GM19043 (cell line): ENCODE results near the gene KIF16B.

Experiments
- ATAC-seq: cut with Tn5 transposase; IDR thresholded peaks from one replicate; pipeline ENCODE4 v1.9.1; 2021; ENCODE audit warnings: low read depth; ENCODE audit not compliant: unreplicated experiment

Gene KIF16B

DNA sequence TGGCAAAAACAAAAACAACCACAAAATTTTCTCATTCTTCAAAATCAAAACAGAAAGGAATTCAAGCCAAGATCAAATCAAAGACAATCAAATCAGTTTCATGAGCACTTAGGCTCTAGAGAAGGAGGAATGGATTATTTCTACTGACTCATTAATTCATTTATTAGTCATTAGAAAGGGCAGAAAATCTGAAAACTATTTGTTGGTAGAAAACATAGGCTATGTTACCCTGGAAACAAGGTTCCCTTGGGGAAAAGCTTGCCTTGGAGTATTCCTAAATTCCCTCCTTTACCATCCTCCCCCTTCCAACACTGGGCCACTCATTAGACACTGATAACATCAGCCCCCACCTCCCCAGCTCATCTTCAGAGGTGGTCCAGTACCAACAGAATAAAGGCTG, 17.5 kb downstream of the KIF16B start:
- no peak for ATAC-seq

GRCh38 chr20:16554766-16555543, 18.3 kb downstream of the KIF16B start:
- ATAC-seq: no peak

DNA sequence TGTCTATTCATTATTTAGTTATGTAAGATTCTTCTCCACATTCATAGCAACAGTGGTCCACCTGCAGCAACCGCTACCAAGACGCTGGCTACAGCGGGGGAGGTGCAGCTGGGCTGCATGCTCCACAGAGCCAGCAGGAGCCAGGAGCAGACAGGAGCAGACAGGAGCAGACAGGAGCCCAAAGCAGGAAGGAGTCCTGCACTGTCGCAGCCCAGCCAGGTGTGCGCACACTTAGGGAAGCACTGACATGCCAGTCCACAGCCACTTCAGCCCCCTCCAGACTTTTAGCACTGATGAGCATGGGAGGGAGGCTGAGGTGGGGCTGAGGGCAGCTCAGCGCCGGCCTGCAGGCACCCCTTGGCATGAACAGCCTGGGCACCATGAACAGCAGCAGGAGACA, 19.6 kb downstream of the KIF16B start:
- no peak for ATAC-seq

DNA sequence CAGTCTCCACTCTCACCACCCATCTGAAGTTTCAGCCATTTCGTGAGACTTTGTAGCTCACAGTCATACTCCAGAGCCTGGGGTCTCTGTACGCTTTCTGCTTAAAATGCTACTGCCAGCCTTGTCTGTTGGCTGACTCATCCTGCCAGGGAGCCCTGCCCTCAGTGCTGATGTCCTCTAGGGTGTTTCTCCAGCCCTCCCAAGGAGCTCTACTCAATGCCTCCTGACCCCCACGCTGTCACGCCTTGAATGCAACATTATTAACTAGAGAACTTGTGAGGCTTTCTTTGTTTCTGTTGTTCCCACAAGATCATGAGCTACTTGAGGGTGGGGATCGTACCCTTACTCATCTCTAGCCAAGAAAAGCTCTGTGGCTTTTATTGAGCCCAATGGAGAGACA, 20.1 kb downstream of the KIF16B start:
- ATAC-seq: no peak

DNA sequence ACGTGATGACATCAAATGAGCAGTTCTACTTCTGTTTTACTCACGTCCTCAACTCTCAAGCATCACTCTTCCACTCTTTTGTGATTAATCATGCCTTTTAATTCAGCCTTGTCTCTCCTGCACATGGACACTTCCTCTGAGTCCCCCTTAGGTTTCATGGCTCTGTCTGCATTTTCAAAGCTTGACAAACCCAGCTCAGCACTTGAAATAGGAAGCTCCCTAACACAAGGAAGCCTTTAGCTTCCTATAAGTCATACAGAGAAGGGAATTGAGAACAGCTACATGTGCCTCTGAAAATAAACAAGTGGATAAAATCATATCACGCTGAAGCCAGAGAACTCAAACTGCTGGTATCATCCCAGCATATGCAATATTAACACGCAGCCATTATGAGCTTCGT, 21.2 kb downstream of the KIF16B start:
- ATAC-seq: no peak

DNA sequence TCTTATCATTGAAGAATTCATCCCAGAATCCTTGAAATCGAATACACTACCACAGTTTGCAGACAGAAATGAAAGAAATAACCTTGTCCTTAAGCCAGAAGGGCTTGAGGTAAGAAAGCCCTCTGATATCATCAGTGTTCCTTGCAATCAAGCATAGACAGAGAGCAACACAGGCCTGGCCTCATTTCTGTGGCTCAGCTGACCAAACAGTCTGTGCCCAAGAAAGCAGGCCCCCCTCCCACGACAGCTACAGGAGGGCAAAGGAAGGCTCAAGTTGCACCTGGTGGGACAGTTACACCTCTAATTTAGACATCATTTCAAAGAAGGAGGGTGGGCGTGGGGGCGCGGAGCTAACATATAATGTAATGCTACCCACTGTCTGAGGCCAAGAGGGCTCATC, 21.6 kb downstream of the KIF16B start:
- no peak for ATAC-seq

DNA sequence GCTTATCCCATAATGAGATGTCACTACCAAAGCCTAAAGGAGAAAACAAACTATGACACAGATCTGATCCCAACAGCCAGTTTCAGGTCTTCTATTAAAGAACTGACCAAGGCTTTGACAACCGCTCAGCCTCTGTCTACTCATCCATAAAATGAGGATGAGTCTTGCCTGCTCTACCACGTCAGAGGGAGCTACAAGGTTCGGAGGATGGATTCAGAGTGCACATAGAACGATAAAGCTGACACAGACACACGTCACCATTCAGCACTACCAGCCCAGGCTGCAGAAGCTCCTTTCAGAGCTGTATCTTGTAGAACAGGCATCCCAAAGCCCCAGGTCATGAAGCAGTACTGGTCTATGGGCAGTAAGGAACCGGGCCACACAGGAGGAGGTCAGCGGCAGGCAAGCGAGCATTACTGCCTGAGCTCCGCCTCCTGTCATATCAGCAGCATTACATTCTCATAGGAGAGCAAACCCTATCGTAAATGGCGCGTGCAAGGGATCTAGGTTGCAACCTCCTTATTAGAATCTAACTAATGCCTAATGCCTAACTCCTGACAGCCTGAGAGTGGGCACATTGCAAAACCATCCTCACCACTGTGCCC, 25.1 kb downstream of the KIF16B start:
- no peak for ATAC-seq

- no peak for ATAC-seq
These were observed 28.3 kb downstream of the KIF16B start for GRCh38 chr20:16544949-16545348.

DNA sequence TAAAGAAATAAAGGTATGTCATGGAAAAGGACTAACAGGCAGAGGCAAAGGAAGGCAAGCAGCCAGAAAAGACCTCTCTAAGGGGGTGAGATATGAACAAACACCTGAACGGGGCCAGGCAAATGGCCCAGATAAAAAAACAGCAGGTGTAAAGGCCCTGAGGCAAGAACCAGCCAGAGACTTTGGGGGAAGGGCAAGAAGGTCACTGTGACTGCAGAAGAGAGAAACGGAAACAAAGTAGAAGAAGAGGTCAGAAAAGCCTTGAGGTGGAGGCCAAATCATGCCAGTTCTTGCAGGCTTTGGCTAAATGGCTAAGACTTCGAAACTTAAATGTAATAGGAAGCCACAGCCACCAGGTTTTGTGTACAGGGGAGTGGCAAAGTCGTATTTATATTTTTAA, 30.8 kb downstream of the KIF16B start:
- no peak for ATAC-seq

- no peak for ATAC-seq
These were observed 31.4 kb downstream of the KIF16B start for GRCh38 chr20:16541878-16542277.

DNA sequence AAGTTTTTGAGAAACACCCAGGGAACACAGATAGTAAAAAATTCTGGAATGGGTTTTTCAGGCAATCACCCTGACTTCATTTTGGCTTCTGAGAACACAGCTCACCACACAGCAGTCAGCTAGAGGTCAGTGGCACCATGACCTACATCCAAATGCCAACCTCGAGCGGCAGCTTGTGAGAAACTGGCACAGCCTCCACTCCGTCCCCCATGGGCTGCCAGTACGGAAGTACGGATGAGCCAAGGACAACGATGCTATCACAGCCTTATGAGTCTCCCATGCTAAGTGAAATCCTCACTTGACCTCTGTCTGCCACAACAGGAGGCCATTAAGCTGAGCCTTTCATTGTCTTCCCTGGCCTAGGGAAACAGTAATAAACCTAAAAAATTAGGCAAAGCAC, 32.0 kb downstream of the KIF16B start:
- no peak for ATAC-seq

- ATAC-seq: no peak
These were observed 33.8 kb downstream of the KIF16B start for GRCh38 chr20:16539280-16540021.

- no peak for ATAC-seq
These were observed 34.5 kb downstream of the KIF16B start for GRCh38 chr20:16538779-16539178.

- no peak for ATAC-seq
These were observed 35.3 kb downstream of the KIF16B start for GRCh38 chr20:16537918-16538317.

- ATAC-seq: no peak
These were observed 36.1 kb downstream of the KIF16B start for GRCh38 chr20:16537025-16537665.

DNA sequence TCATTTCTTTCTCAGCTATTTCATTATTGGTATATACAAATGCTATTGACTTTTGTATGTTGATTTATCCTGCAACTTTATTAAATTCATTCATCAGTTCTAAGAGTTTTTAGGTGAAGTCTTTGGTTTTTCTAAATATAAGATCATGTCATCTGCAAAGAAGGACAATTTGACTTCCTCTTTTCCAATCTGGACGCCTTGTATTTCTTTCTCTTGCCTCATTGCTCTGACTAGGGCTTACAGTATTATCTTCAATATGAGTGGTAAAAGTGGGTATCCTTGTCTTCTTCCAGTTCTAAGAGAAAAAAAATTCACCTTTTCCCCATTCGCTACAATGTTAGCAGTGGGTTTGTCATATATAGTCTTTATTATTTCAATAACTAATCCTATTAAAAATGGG, 38.0 kb downstream of the KIF16B start:
- no peak for ATAC-seq

DNA sequence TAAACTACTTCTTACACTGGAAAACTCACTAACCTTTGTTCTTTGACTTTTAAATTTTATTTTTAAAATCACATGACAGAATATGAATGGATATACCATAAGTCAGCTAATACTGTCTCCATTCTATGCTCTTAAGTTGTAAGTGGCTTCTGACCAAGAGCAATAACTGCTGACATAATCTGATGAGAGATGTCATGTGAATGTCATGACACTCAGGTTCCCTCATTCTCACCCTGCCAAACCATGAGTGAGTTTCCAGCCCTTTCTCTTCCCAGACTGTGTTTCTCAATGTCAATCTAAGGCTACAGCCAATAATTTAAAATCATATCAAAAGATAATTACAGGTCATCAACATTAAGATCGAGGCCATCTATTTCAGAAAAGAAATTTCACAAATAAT, 39.7 kb downstream of the KIF16B start:
- ATAC-seq: no peak

DNA sequence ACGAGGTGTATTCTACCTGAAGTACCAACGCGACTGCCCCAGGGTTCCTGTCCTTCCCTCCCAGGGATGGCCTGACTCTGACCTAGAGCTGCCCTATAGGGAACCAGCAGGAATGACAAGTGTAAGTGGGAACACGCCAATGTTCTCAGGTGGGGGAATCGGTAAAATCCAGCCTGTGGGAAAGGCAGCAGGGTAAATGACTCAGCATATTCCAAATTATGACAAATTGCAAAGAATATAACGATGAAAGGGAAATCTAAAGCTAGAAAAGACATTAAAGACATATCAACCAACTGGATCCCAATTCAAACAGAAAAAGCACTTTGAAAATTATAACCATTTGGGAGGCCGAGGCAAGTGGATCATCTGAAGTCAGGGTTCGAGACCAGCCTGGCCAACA, 41.8 kb downstream of the KIF16B start:
- ATAC-seq: no peak

DNA sequence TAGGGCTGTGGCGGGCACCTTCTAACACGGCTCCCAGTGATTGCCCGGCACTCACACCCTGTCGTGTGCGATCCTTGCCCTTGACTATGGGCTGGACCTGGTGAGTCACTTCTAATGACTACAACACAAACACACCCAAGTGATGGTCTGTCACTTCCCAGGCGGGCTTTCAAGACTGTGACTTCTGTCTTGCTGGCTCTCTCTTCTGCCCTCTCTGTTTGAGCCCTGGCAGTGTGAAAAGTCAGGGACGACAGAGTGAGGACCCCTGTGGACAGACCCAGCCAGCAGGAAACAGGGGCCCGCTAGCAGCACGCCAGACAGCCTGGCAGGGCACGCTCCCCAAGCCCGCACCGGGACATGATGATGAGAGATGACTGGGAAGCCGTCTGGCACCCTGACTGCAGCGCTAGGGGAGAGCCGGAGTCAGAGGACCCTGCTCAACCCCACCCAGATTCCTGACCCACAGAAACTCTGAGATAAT, 43.0 kb downstream of the KIF16B start:
- ATAC-seq: no peak

GRCh38 chr20:16528078-16528477, 45.2 kb downstream of the KIF16B start:
- ATAC-seq: no peak

DNA sequence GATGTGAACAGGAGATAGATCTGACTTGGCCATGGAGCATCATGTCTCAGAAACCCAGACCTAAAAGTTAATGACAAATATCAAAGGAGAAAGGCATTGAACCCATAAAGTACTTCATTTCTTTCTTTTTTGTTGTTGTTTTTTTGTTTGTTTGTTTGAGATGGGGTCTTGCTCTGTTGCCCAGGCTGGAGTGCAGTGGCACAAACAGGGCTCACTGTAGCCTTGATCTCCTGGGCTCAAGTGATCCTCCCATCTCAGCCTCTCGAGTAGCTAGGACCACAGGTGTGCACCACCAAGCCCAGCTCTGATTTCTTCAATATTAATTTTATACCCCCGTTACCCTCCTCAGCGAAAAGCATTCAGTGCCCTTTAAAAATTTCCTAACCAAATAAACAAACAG, 45.8 kb downstream of the KIF16B start:
- ATAC-seq: no peak
